MCF 10A (cell line): ENCODE results near the gene SMPD4. TPM values are rescaled to one million over a fixed set of nuclear protein-coding genes. Genes with fewer than 3 reads are reported as not detected.
"Not testable (repeated sequence)": the region's sequence is repeated elsewhere in the genome, so short reads cannot be mapped to it uniquely, and the experiment has no call there.

Source experiments
- BruUV-seq: library from RNA; stranded (reverse); fragments of 400-500 nt; replicated peaks from 2 replicates; lab custom pipeline; 2021; lab: Mats Ljungman, UMichigan
- CTCF ChIA-PET: fragments of 300-600 bp; sonication (Branson Sonifier 250); formaldehyde crosslinking; extraction: SDS; loops from one replicate; lab custom pipeline; 2021; ENCODE audit warnings: antibody characterized with exemption, inconsistent platforms; lab: Yijun Ruan, JAX
- POLR2A ChIA-PET: fragments of 300-600, 350-650 bp; sonication (Branson Sonifier 250); formaldehyde crosslinking; extraction: SDS; loops from one replicate; lab custom pipeline; 2020; ENCODE audit warnings: antibody characterized with exemption, inconsistent platforms; lab: Yijun Ruan, JAX
- DNase-seq: peaks from one replicate; pipeline ENCODE4 v3.0.0-alpha.2; 2018; ENCODE audit not compliant: unreplicated experiment
- H3K27ac Mint-ChIP-seq: one replicate; pipeline ENCODE4 v1.8.0; 2022; ENCODE audit warnings: mild to moderate bottlenecking, low read depth, mixed read lengths; ENCODE audit not compliant: unreplicated experiment
- H3K27me3 Mint-ChIP-seq: one replicate; pipeline ENCODE4 v1.8.0; 2022; ENCODE audit warnings: mixed read lengths; ENCODE audit not compliant: insufficient read depth, unreplicated experiment
- H3K36me3 Mint-ChIP-seq: one replicate; pipeline ENCODE4 v1.8.0; 2022; ENCODE audit warnings: mild to moderate bottlenecking, moderate library complexity, mixed read lengths; ENCODE audit not compliant: insufficient read depth, unreplicated experiment
- H3K4me1 Mint-ChIP-seq: one replicate; pipeline ENCODE4 v1.8.0; 2022; ENCODE audit warnings: mixed read lengths; ENCODE audit not compliant: insufficient read depth, unreplicated experiment
- H3K4me3 Mint-ChIP-seq: one replicate; pipeline ENCODE4 v1.8.0; 2022; ENCODE audit warnings: mild to moderate bottlenecking, moderate library complexity, mixed read lengths; ENCODE audit not compliant: unreplicated experiment
- H3K9me3 Mint-ChIP-seq: one replicate; pipeline ENCODE4 v1.8.0; 2022; ENCODE audit warnings: mixed read lengths; ENCODE audit not compliant: unreplicated experiment
- intact Hi-C: fragments of 100-400 bp; cut with micrococcal nuclease; formaldehyde crosslinking; loops from 2 replicates; pipeline ENCODE4 v1.14.1; 2022
- total RNA-seq: library from RNA; stranded (reverse); gene quantifications from 2 replicates; pipeline ENCODE4 v1.2.3, GENCODE V29; 2022
- TF ChIP-seq, protein P1 (sequence below): fragments of 200-600 bp; IDR thresholded peaks from one replicate; pipeline ENCODE4 v1.8.0; 2022; ENCODE audit warnings: antibody characterized with exemption, mild to moderate bottlenecking; ENCODE audit not compliant: unreplicated experiment

Gene SMPD4
- total RNA-seq, 1 experiment from 2014 or later = 41.1 TPM

DNA sequence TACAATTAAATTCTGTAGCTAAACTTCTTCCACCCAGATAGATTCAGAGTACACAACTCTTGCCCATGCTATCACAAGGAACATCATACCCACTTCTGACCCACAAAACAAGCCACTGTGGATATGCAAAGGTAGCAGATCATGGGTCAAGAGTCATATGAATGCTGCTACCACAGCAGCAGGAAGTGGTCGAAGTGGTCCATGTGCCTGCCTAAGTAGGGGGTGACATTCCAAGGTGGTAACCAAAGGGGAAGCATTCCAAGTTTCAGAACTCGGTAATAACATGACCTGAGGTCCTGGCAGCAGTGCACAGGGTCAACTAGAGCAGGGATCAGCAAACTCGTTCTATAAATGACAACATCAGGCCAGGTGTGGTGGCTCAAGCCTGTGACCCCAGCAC lies 11.0 kb upstream of the SMPD4 start:
- H3K27ac Mint-ChIP-seq, DNase-seq, H3K9me3 Mint-ChIP-seq, intact Hi-C loops, H3K36me3 Mint-ChIP-seq, BruUV-seq, H3K27me3 Mint-ChIP-seq, H3K4me3 Mint-ChIP-seq, POLR2A ChIA-PET, H3K4me1 Mint-ChIP-seq: not testable (repeated sequence)
- CTCF ChIA-PET = interaction anchor here (0.7 kb wide), 1 partner anchor 914 kb away, joined by 4 read pairs; no protein-coding TSS in a partner anchor

DNA sequence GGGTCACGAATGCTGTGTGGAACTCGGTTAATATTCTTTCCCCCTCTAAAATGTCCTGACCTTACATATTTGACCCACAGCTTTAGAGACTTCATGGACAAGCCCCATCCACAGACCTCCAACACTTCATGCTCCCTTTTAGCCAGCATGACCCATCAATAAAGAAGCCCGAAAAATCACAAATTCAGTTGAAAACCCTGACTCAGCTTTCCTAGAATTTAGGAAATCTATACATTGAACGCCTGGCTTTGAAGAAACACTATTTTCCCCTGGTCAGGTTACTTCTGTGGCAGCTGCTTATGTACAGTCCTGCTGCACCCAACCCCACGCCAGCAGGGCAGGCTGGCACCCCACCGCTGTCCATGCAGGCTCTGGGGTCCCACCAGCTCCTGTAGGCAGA lies 9.9 kb upstream of the SMPD4 start:
- BruUV-seq, H3K4me3 Mint-ChIP-seq, H3K27me3 Mint-ChIP-seq, H3K9me3 Mint-ChIP-seq, intact Hi-C loops, CTCF ChIA-PET, H3K4me1 Mint-ChIP-seq, H3K27ac Mint-ChIP-seq, DNase-seq: not testable (repeated sequence)
- peaks cover 14% of the 10 kb centered on the region for H3K36me3 Mint-ChIP-seq
- POLR2A ChIA-PET = interaction anchor here (0.6 to 1.2 kb wide), 4 partner anchors 10 to 184 kb away, joined by 3 to 4 read pairs (median 3); partner anchors contain the start of gene SMPD4

DNA sequence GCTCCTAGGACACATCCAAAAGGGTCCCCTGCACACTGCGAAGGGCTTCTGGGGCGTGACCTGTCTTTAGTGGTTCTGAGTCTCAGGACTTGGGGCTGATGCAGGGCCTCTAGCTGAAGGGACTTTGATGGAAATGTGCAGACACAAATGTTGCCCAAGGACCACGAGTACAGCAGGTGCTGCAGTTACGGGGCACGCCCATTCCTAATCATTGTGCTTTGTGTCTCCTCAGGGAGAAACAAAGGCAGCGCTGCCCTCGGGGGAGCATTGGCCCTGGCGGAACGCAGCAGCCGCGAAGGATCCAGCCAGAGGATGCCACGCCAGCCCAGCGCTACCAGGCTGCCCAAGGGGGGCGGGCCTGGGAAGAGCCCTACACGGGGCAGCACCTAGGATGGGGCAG lies 8.8 kb upstream of the SMPD4 start:
- ChIA-PET CTCF (interaction anchor here (0.7 kb wide), 1 partner anchor 599 kb away, joined by 3 read pairs; no protein-coding TSS in a partner anchor), POLR2A (interaction anchor here (0.7 kb wide), 1 partner anchor 770 kb away, joined by 3 read pairs; no protein-coding TSS in a partner anchor)
- H3K9me3 Mint-ChIP-seq = no peaks in the 10 kb centered on the region

DNA sequence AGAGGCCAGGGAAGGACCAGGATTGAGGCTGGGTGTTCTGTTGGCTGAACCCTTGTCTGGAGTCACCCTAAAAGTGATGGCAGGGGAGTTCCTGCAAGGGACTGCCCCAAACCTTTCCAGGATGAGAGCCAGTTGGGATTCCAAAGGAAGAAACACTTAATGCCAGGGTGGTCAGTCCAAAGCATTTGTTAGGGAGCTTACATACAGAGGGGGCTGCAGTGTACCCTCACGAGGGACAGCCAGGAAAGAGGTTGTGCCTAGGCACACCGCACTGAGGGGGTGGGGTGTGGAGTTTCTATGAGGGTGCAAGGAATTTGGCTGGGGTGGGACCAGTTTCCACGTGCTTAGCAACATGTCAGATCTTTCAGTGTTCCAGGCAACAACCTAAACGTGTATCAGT lies 7.6 kb upstream of the SMPD4 start:
- CTCF ChIA-PET, H3K4me3 Mint-ChIP-seq, BruUV-seq, DNase-seq, H3K9me3 Mint-ChIP-seq, H3K27ac Mint-ChIP-seq, H3K4me1 Mint-ChIP-seq, POLR2A ChIA-PET, H3K27me3 Mint-ChIP-seq: not testable (repeated sequence)
- intact Hi-C loops = loop anchor here (10.0 kb wide), 1 partner anchor 66 kb away; no protein-coding TSS in a partner anchor
- H3K36me3 Mint-ChIP-seq = peaks cover 19% of the 10 kb centered on the region

More for the DNA sequence above, 8.8 kb upstream of the SMPD4 start:
- H3K27me3 Mint-ChIP-seq = no peaks in the 10 kb centered on the region
- no peak overlapping the region for H3K4me3 Mint-ChIP-seq
- no peak overlapping the region for H3K27ac Mint-ChIP-seq
- peaks cover 5% of the 10 kb centered on the region for H3K4me1 Mint-ChIP-seq
- BruUV-seq = no TSS peak
- TF ChIP-seq, protein P1, sequence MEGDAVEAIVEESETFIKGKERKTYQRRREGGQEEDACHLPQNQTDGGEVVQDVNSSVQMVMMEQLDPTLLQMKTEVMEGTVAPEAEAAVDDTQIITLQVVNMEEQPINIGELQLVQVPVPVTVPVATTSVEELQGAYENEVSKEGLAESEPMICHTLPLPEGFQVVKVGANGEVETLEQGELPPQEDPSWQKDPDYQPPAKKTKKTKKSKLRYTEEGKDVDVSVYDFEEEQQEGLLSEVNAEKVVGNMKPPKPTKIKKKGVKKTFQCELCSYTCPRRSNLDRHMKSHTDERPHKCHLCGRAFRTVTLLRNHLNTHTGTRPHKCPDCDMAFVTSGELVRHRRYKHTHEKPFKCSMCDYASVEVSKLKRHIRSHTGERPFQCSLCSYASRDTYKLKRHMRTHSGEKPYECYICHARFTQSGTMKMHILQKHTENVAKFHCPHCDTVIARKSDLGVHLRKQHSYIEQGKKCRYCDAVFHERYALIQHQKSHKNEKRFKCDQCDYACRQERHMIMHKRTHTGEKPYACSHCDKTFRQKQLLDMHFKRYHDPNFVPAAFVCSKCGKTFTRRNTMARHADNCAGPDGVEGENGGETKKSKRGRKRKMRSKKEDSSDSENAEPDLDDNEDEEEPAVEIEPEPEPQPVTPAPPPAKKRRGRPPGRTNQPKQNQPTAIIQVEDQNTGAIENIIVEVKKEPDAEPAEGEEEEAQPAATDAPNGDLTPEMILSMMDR = no peak
- no peak for DNase-seq
- intact Hi-C loops = no loop called here
- H3K36me3 Mint-ChIP-seq = peaks cover 19% of the 10 kb centered on the region

DNA sequence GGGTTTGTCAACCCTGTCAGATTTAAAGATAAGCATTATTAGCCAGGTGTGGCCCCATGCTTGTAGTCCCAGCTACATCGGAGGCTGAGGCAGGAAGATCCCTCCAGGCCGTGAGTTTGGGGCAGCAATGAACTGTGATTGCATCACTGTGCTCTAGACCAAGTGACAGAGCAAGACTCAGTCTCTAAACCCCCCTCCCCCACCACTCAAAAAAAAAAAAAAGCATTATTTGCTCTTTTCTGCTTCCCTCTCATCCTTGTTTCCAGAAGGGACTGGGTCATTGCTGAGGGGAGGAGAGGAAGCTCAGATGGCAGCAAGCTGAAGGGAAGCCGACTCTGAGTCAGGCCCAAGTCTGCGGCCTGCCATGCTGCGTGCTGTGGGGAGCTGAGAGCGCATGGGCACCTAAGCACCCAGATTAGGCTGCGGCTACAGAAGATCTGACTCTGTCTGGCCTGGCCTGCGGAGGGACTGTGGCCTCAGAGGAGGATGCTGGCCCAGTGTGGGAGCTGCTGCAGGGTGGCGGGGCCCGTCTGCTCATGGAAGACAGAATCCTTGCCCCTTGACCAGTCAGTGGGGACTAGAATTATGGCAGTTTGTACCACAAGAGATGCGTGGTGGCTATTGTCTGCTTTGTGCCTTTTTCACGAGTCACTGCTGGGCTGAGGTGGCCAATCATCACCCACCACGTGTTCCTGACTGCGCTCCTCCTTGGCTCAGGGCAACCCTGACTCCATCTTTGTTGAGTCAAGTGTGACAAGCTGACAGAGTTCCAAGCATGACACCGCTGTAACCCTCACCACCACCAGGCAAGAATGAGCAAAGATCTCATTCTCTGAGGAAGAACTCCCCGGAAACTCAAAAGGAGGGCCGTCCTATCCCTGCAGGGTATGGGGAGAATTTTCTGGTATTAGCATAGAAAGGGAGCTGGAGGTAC lies 6.7 kb upstream of the SMPD4 start:
- DNase-seq, CTCF ChIA-PET, POLR2A ChIA-PET, BruUV-seq, H3K27ac Mint-ChIP-seq, H3K9me3 Mint-ChIP-seq, H3K4me1 Mint-ChIP-seq, H3K27me3 Mint-ChIP-seq, H3K4me3 Mint-ChIP-seq: not testable (repeated sequence)
- intact Hi-C loops = loop anchor here (10.0 kb wide), 1 partner anchor 67 kb away; no protein-coding TSS in a partner anchor
- peaks cover 19% of the 10 kb centered on the region for H3K36me3 Mint-ChIP-seq
